Measurements from ENCODE around the gene UBL5. TPM values are rescaled to one million over a fixed set of nuclear protein-coding genes. Genes with fewer than 3 reads are reported as not detected.
A peak's percentile ranks its signal among the peaks of the same experiment; 100 is the strongest.

UBL5 gene
- total and polyA plus RNA-seq, 10 of the 15 experiments (the other 5 are each of a cell fraction or from before 2014, with no cell fraction given) = 297 to 897 (median 711) TPM

DNA sequence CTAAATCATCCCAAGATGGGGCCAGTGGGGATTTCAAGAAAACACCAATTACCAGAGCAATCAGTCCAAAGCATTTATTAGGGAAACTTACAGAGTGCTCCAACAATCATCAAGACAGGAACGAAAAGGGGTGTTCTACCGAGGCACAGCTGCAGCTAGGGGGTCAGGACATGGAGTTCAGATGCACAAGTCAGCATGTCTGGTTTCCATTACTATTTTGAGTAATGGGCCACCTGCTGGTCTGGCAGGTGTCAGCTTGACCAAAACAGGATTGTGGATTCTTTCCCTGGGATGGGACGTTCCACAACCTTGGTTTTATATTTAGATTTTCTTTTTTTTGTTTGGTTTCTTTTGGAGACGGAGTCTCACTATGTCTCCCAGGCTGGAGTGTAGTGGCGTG, 3.9 kb upstream of the UBL5 start:
- Histone ChIP-seq H3K79me2 (ENCODE audit: control insufficient read depth, insufficient read depth, low read length) (peaks cover 18% of the 10 kb centered on the region), H3K9ac (ENCODE audit: control insufficient read depth, insufficient read depth, low read length) (no peak overlapping the region), H3K4me2 (ENCODE audit: control insufficient read depth, insufficient read depth) (no peak overlapping the region), H3K36me3 (ENCODE audit: control insufficient read depth in 2 of 2, insufficient read depth in 2 of 2, low read length in 1 of 2) (no peaks in the 10 kb centered on the region), H2AFZ (ENCODE audit: control insufficient read depth, low read depth, low read length) (no peak overlapping the region), H3K27ac (ENCODE audit: control insufficient read depth, insufficient read depth) (no peak overlapping the region), H3K27me3 (replicated peaks in 1 of 2; ENCODE audit: control insufficient read depth in 2 of 2, insufficient read depth in 2 of 2, low read length in 1 of 2) (no peaks in the 10 kb centered on the region), H3K4me1 (ENCODE audit: control insufficient read depth, insufficient read depth, low read length) (peaks cover 6% of the 10 kb centered on the region), H3K4me3 (no peak overlapping the region), H4K20me1 (ENCODE audit: control insufficient read depth, insufficient read depth) (no peaks in the 10 kb centered on the region), H3K9me3 (replicated peaks; ENCODE audit: control insufficient read depth, insufficient read depth, low read length) (no peaks in the 10 kb centered on the region)
- ChIA-PET SMC1A (ENCODE audit: uncharacterized antibody, unreplicated experiment) (no interaction called here), RAD21 (ENCODE audit: unreplicated experiment) (no interaction called here), POLR2A (no interaction called here), CTCF (no interaction called here)
- ATAC-seq = no peak
- no peak for FAIRE-seq
- in situ Hi-C loops (cut with MboI) (no loop called here), intact Hi-C loops (cut with micrococcal nuclease; ENCODE audit: unreplicated experiment) (no loop called here)
- no peak for TF ChIP-seq CHD4 (IDR thresholded peaks at IDR 0.05)
- TF ChIP-seq, protein P1, sequence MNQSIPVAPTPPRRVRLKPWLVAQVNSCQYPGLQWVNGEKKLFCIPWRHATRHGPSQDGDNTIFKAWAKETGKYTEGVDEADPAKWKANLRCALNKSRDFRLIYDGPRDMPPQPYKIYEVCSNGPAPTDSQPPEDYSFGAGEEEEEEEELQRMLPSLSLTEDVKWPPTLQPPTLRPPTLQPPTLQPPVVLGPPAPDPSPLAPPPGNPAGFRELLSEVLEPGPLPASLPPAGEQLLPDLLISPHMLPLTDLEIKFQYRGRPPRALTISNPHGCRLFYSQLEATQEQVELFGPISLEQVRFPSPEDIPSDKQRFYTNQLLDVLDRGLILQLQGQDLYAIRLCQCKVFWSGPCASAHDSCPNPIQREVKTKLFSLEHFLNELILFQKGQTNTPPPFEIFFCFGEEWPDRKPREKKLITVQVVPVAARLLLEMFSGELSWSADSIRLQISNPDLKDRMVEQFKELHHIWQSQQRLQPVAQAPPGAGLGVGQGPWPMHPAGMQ (IDR thresholded peaks at IDR 0.05; ENCODE audit: borderline replicate concordance) = no peak
- no peak for TF ChIP-seq BCL11A (IDR thresholded peaks at IDR 0.05; ENCODE audit: low read depth, low read length)
- no peak for TF ChIP-seq NRF1 (conservative IDR thresholded peaks at IDR 0.05; ENCODE audit: low read depth, low read length)
- TF ChIP-seq TCF7 (IDR thresholded peaks at IDR 0.05; ENCODE audit: borderline replicate concordance) = no peak
- no TSS peak for BruUV-seq (replicated peaks)
- 72% methylated on average over 5 of the region's 5 CpGs for WGBS (ENCODE audit: insufficient coverage, insufficient replicate concordance, low lambda C conversion rate, missing lambda C conversion rate)
- DNase-seq (ENCODE audit: low read depth, low spot score) = no peak

DNA sequence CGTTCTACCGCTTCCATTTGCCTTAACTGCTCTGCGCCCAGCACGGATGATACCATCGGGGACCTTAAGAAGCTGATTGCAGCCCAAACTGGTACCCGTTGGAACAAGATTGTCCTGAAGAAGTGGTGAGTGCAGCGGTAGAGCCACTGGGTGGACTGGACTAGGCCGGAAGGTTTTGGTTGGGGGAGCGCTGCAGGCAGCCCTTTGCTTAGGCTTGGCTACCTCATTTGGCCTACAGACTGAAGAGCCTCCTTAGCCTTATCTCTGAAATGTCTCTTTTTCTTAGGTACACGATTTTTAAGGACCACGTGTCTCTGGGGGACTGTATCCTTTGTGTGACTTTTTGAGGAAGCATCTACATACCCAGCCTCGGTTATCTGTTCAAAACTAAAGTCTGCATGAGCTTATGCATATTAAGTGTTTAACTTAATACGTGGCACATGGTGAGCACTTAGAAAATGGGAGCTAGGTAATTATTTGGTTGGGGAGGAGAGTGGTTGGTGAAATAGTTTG, 889 bp downstream of the UBL5 start:
- intact Hi-C loops (cut with micrococcal nuclease; ENCODE audit: unreplicated experiment) = no loop called here
- ChIA-PET SMC1A (ENCODE audit: uncharacterized antibody, unreplicated experiment) (no interaction called here), POLR2A (interaction anchor here (0.6 to 1.3 kb wide), 2 partner anchors 12 to 367 kb away, joined by 3 to 4 read pairs; no protein-coding TSS in a partner anchor)
- TF ChIP-seq, protein P2, sequence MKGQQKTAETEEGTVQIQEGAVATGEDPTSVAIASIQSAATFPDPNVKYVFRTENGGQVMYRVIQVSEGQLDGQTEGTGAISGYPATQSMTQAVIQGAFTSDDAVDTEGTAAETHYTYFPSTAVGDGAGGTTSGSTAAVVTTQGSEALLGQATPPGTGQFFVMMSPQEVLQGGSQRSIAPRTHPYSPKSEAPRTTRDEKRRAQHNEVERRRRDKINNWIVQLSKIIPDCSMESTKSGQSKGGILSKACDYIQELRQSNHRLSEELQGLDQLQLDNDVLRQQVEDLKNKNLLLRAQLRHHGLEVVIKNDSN (IDR thresholded peaks at IDR 0.05; ENCODE audit: borderline replicate concordance, extremely low read length, insufficient read depth, low read depth, low read length) = no peak
- TF ChIP-seq SREBF1 (IDR thresholded peaks at IDR 0.05; ENCODE audit: low read length) = no peak
- TF ChIP-seq RUNX3 (IDR thresholded peaks at IDR 0.05; ENCODE audit: low read length) = no peak
- TF ChIP-seq HCFC1 (IDR thresholded peaks at IDR 0.05; ENCODE audit: low read length) = no peak
- TF ChIP-seq, protein P3, sequence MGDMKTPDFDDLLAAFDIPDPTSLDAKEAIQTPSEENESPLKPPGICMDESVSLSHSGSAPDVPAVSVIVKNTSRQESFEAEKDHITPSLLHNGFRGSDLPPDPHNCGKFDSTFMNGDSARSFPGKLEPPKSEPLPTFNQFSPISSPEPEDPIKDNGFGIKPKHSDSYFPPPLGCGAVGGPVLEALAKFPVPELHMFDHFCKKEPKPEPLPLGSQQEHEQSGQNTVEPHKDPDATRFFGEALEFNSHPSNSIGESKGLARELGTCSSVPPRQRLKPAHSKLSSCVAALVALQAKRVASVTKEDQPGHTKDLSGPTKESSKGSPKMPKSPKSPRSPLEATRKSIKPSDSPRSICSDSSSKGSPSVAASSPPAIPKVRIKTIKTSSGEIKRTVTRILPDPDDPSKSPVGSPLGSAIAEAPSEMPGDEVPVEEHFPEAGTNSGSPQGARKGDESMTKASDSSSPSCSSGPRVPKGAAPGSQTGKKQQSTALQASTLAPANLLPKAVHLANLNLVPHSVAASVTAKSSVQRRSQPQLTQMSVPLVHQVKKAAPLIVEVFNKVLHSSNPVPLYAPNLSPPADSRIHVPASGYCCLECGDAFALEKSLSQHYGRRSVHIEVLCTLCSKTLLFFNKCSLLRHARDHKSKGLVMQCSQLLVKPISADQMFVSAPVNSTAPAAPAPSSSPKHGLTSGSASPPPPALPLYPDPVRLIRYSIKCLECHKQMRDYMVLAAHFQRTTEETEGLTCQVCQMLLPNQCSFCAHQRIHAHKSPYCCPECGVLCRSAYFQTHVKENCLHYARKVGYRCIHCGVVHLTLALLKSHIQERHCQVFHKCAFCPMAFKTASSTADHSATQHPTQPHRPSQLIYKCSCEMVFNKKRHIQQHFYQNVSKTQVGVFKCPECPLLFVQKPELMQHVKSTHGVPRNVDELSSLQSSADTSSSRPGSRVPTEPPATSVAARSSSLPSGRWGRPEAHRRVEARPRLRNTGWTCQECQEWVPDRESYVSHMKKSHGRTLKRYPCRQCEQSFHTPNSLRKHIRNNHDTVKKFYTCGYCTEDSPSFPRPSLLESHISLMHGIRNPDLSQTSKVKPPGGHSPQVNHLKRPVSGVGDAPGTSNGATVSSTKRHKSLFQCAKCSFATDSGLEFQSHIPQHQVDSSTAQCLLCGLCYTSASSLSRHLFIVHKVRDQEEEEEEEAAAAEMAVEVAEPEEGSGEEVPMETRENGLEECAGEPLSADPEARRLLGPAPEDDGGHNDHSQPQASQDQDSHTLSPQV (IDR thresholded peaks at IDR 0.05) = no peak
- no peak for TF ChIP-seq NR2F1 (conservative IDR thresholded peaks at IDR 0.05)

More for the DNA sequence above, 889 bp downstream of the UBL5 start:
- Histone ChIP-seq H3K27me3 (replicated peaks in 1 of 2; ENCODE audit: control insufficient read depth in 2 of 2, insufficient read depth in 2 of 2, low read length in 1 of 2) (no peaks in the 10 kb centered on the region), H4K20me1 (ENCODE audit: control insufficient read depth, insufficient read depth) (no peaks in the 10 kb centered on the region), H3K27ac (ENCODE audit: control insufficient read depth, insufficient read depth) (peak overlapping the region; percentile 63), H3K4me2 (ENCODE audit: control insufficient read depth, insufficient read depth) (peak overlapping the region; percentile 95), H3K79me2 (ENCODE audit: control insufficient read depth, insufficient read depth, low read length) (peaks cover 19% of the 10 kb centered on the region), H3K4me1 (ENCODE audit: control insufficient read depth, insufficient read depth, low read length) (peaks cover 3% of the 10 kb centered on the region; the same call in 1 of the 2 replicates), H2AFZ (ENCODE audit: control insufficient read depth, low read depth, low read length) (no peak overlapping the region), H3K9ac (ENCODE audit: control insufficient read depth, insufficient read depth, low read length) (peak overlapping the region; percentile 78), H3K9me3 (replicated peaks; ENCODE audit: control insufficient read depth, insufficient read depth, low read length) (no peaks in the 10 kb centered on the region), H3K36me3 (ENCODE audit: control insufficient read depth in 2 of 2, insufficient read depth in 2 of 2, low read length in 1 of 2) (peaks cover 0 to 3% of the 10 kb centered on the region in 2 experiments; a peak in 2 of 4 replicates), H3K4me3 (peak overlapping the region; percentile 98)
- CTCF ChIA-PET = no interaction called here
- WGBS (ENCODE audit: insufficient coverage, insufficient replicate concordance, low lambda C conversion rate, missing lambda C conversion rate) = 32% methylated on average over 13 of the region's 13 CpGs
- FAIRE-seq = no peak
- no TSS peak for BruUV-seq (replicated peaks)
- in situ Hi-C loops (cut with MboI) = no loop called here
- ATAC-seq = no peak
- RAD21 ChIA-PET (ENCODE audit: unreplicated experiment) = no interaction called here
- DNase-seq (ENCODE audit: low read depth, low spot score) = no peak

Data from GM12878 (cell line).